Body of pancreas (tissue), 4 donors: Measurements from ENCODE around the gene NMRK1.

ENCODE experiments used
- POLR2A ChIP-seq, 3 donors: fragments of 450-650 bp; IDR thresholded peaks; one replicate each; pipeline ENCODE4 v1.6.1; 2016; ENCODE audit warnings: antibody characterized with exemption in 3 of 3, mild to moderate bottlenecking in 2 of 3
- TF ChIP-seq, protein P1 (sequence below), 7 experiments: fragments of 450-650 bp in 4 of 7; fragments of 200-600 bp in 3 of 7; sonication (generic) in 3 of 7; IDR thresholded peaks; one replicate each; pipeline ENCODE4 v1.5.1; 2016 to 2019; ENCODE audit warnings: antibody characterized with exemption in 7 of 7

GRCh38 chr9:75130621-75131230 is 42.8 kb upstream of the NMRK1 start:
- TF ChIP-seq, protein P1, sequence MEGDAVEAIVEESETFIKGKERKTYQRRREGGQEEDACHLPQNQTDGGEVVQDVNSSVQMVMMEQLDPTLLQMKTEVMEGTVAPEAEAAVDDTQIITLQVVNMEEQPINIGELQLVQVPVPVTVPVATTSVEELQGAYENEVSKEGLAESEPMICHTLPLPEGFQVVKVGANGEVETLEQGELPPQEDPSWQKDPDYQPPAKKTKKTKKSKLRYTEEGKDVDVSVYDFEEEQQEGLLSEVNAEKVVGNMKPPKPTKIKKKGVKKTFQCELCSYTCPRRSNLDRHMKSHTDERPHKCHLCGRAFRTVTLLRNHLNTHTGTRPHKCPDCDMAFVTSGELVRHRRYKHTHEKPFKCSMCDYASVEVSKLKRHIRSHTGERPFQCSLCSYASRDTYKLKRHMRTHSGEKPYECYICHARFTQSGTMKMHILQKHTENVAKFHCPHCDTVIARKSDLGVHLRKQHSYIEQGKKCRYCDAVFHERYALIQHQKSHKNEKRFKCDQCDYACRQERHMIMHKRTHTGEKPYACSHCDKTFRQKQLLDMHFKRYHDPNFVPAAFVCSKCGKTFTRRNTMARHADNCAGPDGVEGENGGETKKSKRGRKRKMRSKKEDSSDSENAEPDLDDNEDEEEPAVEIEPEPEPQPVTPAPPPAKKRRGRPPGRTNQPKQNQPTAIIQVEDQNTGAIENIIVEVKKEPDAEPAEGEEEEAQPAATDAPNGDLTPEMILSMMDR (IDR thresholded peaks at IDR 0.05): no peak
- no peak for TF ChIP-seq POLR2A (IDR thresholded peaks at IDR 0.05)
